IPS-18c (cell line): Measurements from ENCODE around the gene IQCH.

Experiments used
- H3K4me3 ChIP-seq: 2 replicates; pipeline ENCODE4 v1.7.0; 2013; ENCODE audit warnings: low read depth, mild to moderate bottlenecking, low read length, moderate library complexity; ENCODE audit not compliant: insufficient read depth
- H3K9me3 ChIP-seq: one replicate; pipeline ENCODE4 v1.6.1; 2013; ENCODE audit warnings: mild to moderate bottlenecking, low read length, moderate library complexity; ENCODE audit not compliant: control insufficient read depth, insufficient read depth

Gene IQCH

GRCh38 chr15:67394873-67395639, 140.5 kb downstream of the IQCH start:
- no peak overlapping the region for H3K4me3 ChIP-seq
- H3K9me3 ChIP-seq, result no peaks in the 10 kb centered on the region

- Histone ChIP-seq H3K9me3 (no peaks in the 10 kb centered on the region), H3K4me3 (no peak overlapping the region)
These were observed 141.5 kb downstream of the IQCH start for GRCh38 chr15:67396114-67396513.

- no peak overlapping the region for H3K4me3 ChIP-seq
- no peaks in the 10 kb centered on the region for H3K9me3 ChIP-seq
These were observed 142.6 kb downstream of the IQCH start for GRCh38 chr15:67397139-67397538.

GRCh38 chr15:67399925-67400324, 145.3 kb downstream of the IQCH start:
- Histone ChIP-seq H3K9me3 (no peaks in the 10 kb centered on the region), H3K4me3 (no peak overlapping the region)

GRCh38 chr15:67400890-67401289, 146.3 kb downstream of the IQCH start:
- Histone ChIP-seq H3K9me3 (no peaks in the 10 kb centered on the region), H3K4me3 (no peak overlapping the region)

- Histone ChIP-seq H3K9me3 (no peaks in the 10 kb centered on the region), H3K4me3 (no peak overlapping the region)
These were observed 146.8 kb downstream of the IQCH start for GRCh38 chr15:67401336-67401735.

GRCh38 chr15:67403428-67404154, 149.0 kb downstream of the IQCH start:
- no peaks in the 10 kb centered on the region for H3K9me3 ChIP-seq
- H3K4me3 ChIP-seq, result no peak overlapping the region

GRCh38 chr15:67405208-67406191, 150.9 kb downstream of the IQCH start:
- no peak overlapping the region for H3K4me3 ChIP-seq
- H3K9me3 ChIP-seq, result no peaks in the 10 kb centered on the region

- H3K9me3 ChIP-seq, result no peaks in the 10 kb centered on the region
- no peak overlapping the region for H3K4me3 ChIP-seq
These were observed 151.8 kb downstream of the IQCH start for GRCh38 chr15:67406257-67406861.

GRCh38 chr15:67407786-67408185, 153.2 kb downstream of the IQCH start:
- H3K4me3 ChIP-seq, result no peak overlapping the region
- peaks cover 2% of the 10 kb centered on the region for H3K9me3 ChIP-seq

- Histone ChIP-seq H3K4me3 (no peak overlapping the region), H3K9me3 (peaks cover 2% of the 10 kb centered on the region)
These were observed 154.6 kb downstream of the IQCH start for GRCh38 chr15:67409175-67409574.

GRCh38 chr15:67411486-67411885, 156.9 kb downstream of the IQCH start:
- Histone ChIP-seq H3K4me3 (no peak overlapping the region), H3K9me3 (peaks cover 2% of the 10 kb centered on the region)

GRCh38 chr15:67413770-67414390, 159.3 kb downstream of the IQCH start:
- Histone ChIP-seq H3K9me3 (peaks cover 2% of the 10 kb centered on the region), H3K4me3 (no peak overlapping the region)

GRCh38 chr15:67415181-67415580, 160.6 kb downstream of the IQCH start:
- H3K4me3 ChIP-seq, result no peak overlapping the region
- peaks cover 2% of the 10 kb centered on the region for H3K9me3 ChIP-seq

- Histone ChIP-seq H3K4me3 (no peak overlapping the region), H3K9me3 (peaks cover under 1% of the 10 kb centered on the region)
These were observed 162.3 kb downstream of the IQCH start for GRCh38 chr15:67416891-67417290.

GRCh38 chr15:67419705-67420104, 165.1 kb downstream of the IQCH start:
- H3K9me3 ChIP-seq, result no peaks in the 10 kb centered on the region
- no peak overlapping the region for H3K4me3 ChIP-seq

- no peaks in the 10 kb centered on the region for H3K9me3 ChIP-seq
- H3K4me3 ChIP-seq, result no peak overlapping the region
These were observed 165.6 kb downstream of the IQCH start for GRCh38 chr15:67420137-67420536.
